NCI-H2171 treated with DMSO at 0.1 percent for 48 hours (cell line): ENCODE results near the gene PDLIM5.
"Not testable (repeated sequence)": the region's sequence is repeated elsewhere in the genome, so short reads cannot be mapped to it uniquely, and the experiment has no call there.

Source experiments
- DNase-seq: peaks from one replicate; lab custom pipeline; 2025; lab: John Stamatoyannopoulos, UW

PDLIM5 gene

GRCh38 chr4:94463771-94464170 is 12.0 kb downstream of the PDLIM5 start:
- DNase-seq, result no peak

- DNase-seq, result no peak
These were observed 14.6 kb downstream of the PDLIM5 start for GRCh38 chr4:94466371-94466770.

GRCh38 chr4:94466923-94467322 is 15.2 kb downstream of the PDLIM5 start:
- no peak for DNase-seq

- peak; percentile 71 for DNase-seq
These were observed 16.5 kb downstream of the PDLIM5 start for GRCh38 chr4:94468093-94468769.

GRCh38 chr4:94469221-94469784 is 17.6 kb downstream of the PDLIM5 start:
- DNase-seq, result no peak

- DNase-seq, result no peak
These were observed 18.4 kb downstream of the PDLIM5 start for GRCh38 chr4:94470132-94470531.

GRCh38 chr4:94470782-94471181 is 19.0 kb downstream of the PDLIM5 start:
- not testable (repeated sequence) for DNase-seq

- DNase-seq, result peak; percentile 44
These were observed 20.5 kb downstream of the PDLIM5 start for GRCh38 chr4:94472056-94472826.

- DNase-seq, result no peak
These were observed 23.3 kb downstream of the PDLIM5 start for GRCh38 chr4:94475050-94475449.

- no peak for DNase-seq
These were observed 24.1 kb downstream of the PDLIM5 start for GRCh38 chr4:94475794-94476193.

- DNase-seq, result no peak
These were observed 25.5 kb downstream of the PDLIM5 start for GRCh38 chr4:94477227-94477626.

GRCh38 chr4:94478805-94479204 is 27.1 kb downstream of the PDLIM5 start:
- not testable (repeated sequence) for DNase-seq

GRCh38 chr4:94479358-94480141 is 27.8 kb downstream of the PDLIM5 start:
- DNase-seq, result no peak

- DNase-seq, result no peak
These were observed 28.7 kb downstream of the PDLIM5 start for GRCh38 chr4:94480362-94480951.

GRCh38 chr4:94483895-94484294 is 32.2 kb downstream of the PDLIM5 start:
- DNase-seq, result no peak

GRCh38 chr4:94484818-94485217 is 33.1 kb downstream of the PDLIM5 start:
- DNase-seq, result no peak

- no peak for DNase-seq
These were observed 34.6 kb downstream of the PDLIM5 start for GRCh38 chr4:94486372-94486801.

- DNase-seq, result no peak
These were observed 36.9 kb downstream of the PDLIM5 start for GRCh38 chr4:94488670-94489069.

GRCh38 chr4:94489098-94489497 is 37.4 kb downstream of the PDLIM5 start:
- no peak for DNase-seq

GRCh38 chr4:94490437-94490836 is 38.7 kb downstream of the PDLIM5 start:
- DNase-seq, result no peak

- no peak for DNase-seq
These were observed 39.6 kb downstream of the PDLIM5 start for GRCh38 chr4:94491322-94491721.

GRCh38 chr4:94495408-94495807 is 43.7 kb downstream of the PDLIM5 start:
- no peak for DNase-seq
